GM23338 (cell line): ENCODE results near the gene SLC12A6. TPM values are rescaled to one million over a fixed set of nuclear protein-coding genes. Genes with fewer than 3 reads are reported as not detected.

Source experiments
- ATAC-seq: fragments of 200-7000 bp; cut with Tn5 transposase; 3 replicates; pipeline ENCODE4 v1.9.1; 2020
- DNase-seq: peaks from one replicate; pipeline ENCODE4 v3.0.0-alpha.2; 2015; ENCODE audit warnings: low spot score
- H2AFZ ChIP-seq: fragments of 200-600 bp; sonication (generic); 2 replicates; pipeline ENCODE4 v1.8.0; 2016; ENCODE audit warnings: antibody characterized with exemption, mild to moderate bottlenecking, moderate library complexity
- H3F3A ChIP-seq: fragments of 200-600 bp; sonication (generic); replicated peaks from 2 replicates; pipeline ENCODE4 v1.8.0; 2017; ENCODE audit warnings: antibody characterized with exemption, mixed run types, low read depth
- H3K27ac ChIP-seq: fragments of 200-600 bp; sonication (generic); 2 replicates; pipeline ENCODE4 v1.6.1; 2016; ENCODE audit warnings: low read depth
- H3K27me3 ChIP-seq: fragments of 200-600 bp; sonication (generic); 2 replicates; pipeline ENCODE4 v1.8.0; 2016; ENCODE audit warnings: mild to moderate bottlenecking, mixed run types, moderate library complexity; ENCODE audit not compliant: insufficient read depth
- H3K36me3 ChIP-seq: fragments of 200-600 bp; sonication (generic); 2 replicates; pipeline ENCODE4 v1.8.0; 2016; ENCODE audit warnings: mild to moderate bottlenecking; ENCODE audit not compliant: insufficient read depth
- H3K4me1 ChIP-seq: fragments of 200-600 bp; sonication (generic); 2 replicates; pipeline ENCODE4 v1.8.0; 2016; ENCODE audit warnings: mild to moderate bottlenecking, moderate library complexity; ENCODE audit not compliant: insufficient read depth
- H3K4me2 ChIP-seq: fragments of 200-600 bp; sonication (generic); 2 replicates; pipeline ENCODE4 v1.7.1; 2017; ENCODE audit warnings: mixed run types
- H3K4me3 ChIP-seq: fragments of 200-600 bp; sonication (generic); 2 replicates; pipeline ENCODE4 v1.6.1; 2016; ENCODE audit warnings: mixed run types
- H3K79me2 ChIP-seq: fragments of 200-600 bp; sonication (generic); replicated peaks from 2 replicates; pipeline ENCODE4 v1.8.0; 2017; ENCODE audit warnings: mild to moderate bottlenecking; ENCODE audit not compliant: insufficient read depth
- H3K9me2 ChIP-seq: fragments of 200-600 bp; sonication (generic); 2 replicates; pipeline ENCODE4 v1.8.0; 2017; ENCODE audit not compliant: insufficient read depth
- H4K20me1 ChIP-seq: fragments of 200-600 bp; sonication (generic); replicated peaks from 2 replicates; pipeline ENCODE4 v1.8.0; 2017; ENCODE audit warnings: mild to moderate bottlenecking; ENCODE audit not compliant: insufficient read depth
- H3K27ac Mint-ChIP-seq: 2 replicates; pipeline ENCODE4 v1.8.0; 2020; ENCODE audit warnings: inconsistent platforms, mild to moderate bottlenecking, moderate library complexity, mixed read lengths
- H3K27me3 Mint-ChIP-seq: 3 replicates; pipeline ENCODE4 v1.8.0; 2022; ENCODE audit warnings: low read depth, mild to moderate bottlenecking, moderate library complexity, mixed read lengths, inconsistent platforms; ENCODE audit not compliant: insufficient read depth, poor library complexity
- H3K36me3 Mint-ChIP-seq: 3 replicates; pipeline ENCODE4 v1.8.0; 2021; ENCODE audit warnings: low read depth, mild to moderate bottlenecking, inconsistent platforms, moderate library complexity, mixed read lengths
- H3K4me1 Mint-ChIP-seq: 3 replicates; pipeline ENCODE4 v1.8.0; 2020; ENCODE audit warnings: mild to moderate bottlenecking, inconsistent platforms, mixed read lengths
- H3K4me3 Mint-ChIP-seq: 3 replicates; pipeline ENCODE4 v1.8.0; 2021; ENCODE audit warnings: moderate library complexity, mild to moderate bottlenecking, inconsistent platforms, mixed read lengths
- H3K9me3 Mint-ChIP-seq: 3 replicates; pipeline ENCODE4 v1.8.0; 2020; ENCODE audit warnings: moderate library complexity, mild to moderate bottlenecking, inconsistent platforms, mixed read lengths
- CREB1 ChIP-seq: fragments of 250-450 bp; sonication (Bioruptor Pico); IDR thresholded peaks from 2 replicates; pipeline ENCODE4 v1.5.0; 2020; ENCODE audit warnings: low read depth, mild to moderate bottlenecking, moderate library complexity
- EZH2 ChIP-seq: fragments of 200-600 bp; sonication (generic); IDR thresholded peaks from one replicate; pipeline ENCODE4 v1.8.0; 2017; ENCODE audit warnings: antibody characterized with exemption, mild to moderate bottlenecking, low read depth; ENCODE audit not compliant: unreplicated experiment
- EZH2phosphoT487 ChIP-seq: fragments of 200-600 bp; sonication (generic); IDR thresholded peaks from one replicate; pipeline ENCODE4 v1.8.1; 2018; ENCODE audit warnings: antibody characterized with exemption; ENCODE audit not compliant: unreplicated experiment
- JUNB ChIP-seq: IDR thresholded peaks from one replicate; pipeline ENCODE4 v1.6.1; 2016; ENCODE audit warnings: antibody characterized with exemption; ENCODE audit not compliant: unreplicated experiment
- NANOG ChIP-seq: IDR thresholded peaks from 2 replicates; pipeline ENCODE4 v1.6.1; 2016; ENCODE audit warnings: antibody characterized with exemption, borderline replicate concordance
- POLR2AphosphoS5 ChIP-seq: IDR thresholded peaks from 2 replicates; pipeline ENCODE4 v1.6.1; 2016; ENCODE audit warnings: antibody characterized with exemption, low read depth
- REST ChIP-seq: IDR thresholded peaks from one replicate; pipeline ENCODE4 v1.6.1; 2018; ENCODE audit warnings: antibody characterized with exemption; ENCODE audit not compliant: unreplicated experiment
- STAT1 ChIP-seq: IDR thresholded peaks from one replicate; pipeline ENCODE4 v1.6.1; 2016; ENCODE audit warnings: antibody characterized with exemption; ENCODE audit not compliant: unreplicated experiment
- ZNF114 ChIP-seq: fragments of 250-450 bp; sonication (Bioruptor Pico); IDR thresholded peaks from 2 replicates; pipeline ENCODE4 v1.5.0; 2020; ENCODE audit warnings: mild to moderate bottlenecking, moderate library complexity
- ZNF331 ChIP-seq: fragments of 250-450 bp; sonication (Bioruptor Pico); IDR thresholded peaks from 2 replicates; pipeline ENCODE4 v1.5.0; 2020; ENCODE audit warnings: low read depth, mild to moderate bottlenecking, moderate library complexity
- ZNF462 ChIP-seq: fragments of 250-450 bp; sonication (Bioruptor Pico); IDR thresholded peaks from 2 replicates; pipeline ENCODE4 v1.5.0; 2020; ENCODE audit warnings: mild to moderate bottlenecking, moderate library complexity
- polyA plus RNA-seq: library from polyadenylated mRNA; unstranded; fragments of >200 nt; fragmentation: Nextera tagmentation; extraction: Ambion mirVana; gene quantifications from 2 replicates; pipeline ENCODE4 v1.2.1, GENCODE V29; 2016
- total RNA-seq: library from RNA; depleted of rRNA; stranded (reverse); fragments of >200 nt; shearing (Covaris generic); gene quantifications from 2 replicates; pipeline ENCODE4 v1.2.3, GENCODE V29; 2014
- TF ChIP-seq, protein P1 (sequence below), 2 experiments: fragments of 200-600 bp in 1 of 2; sonication (generic) in 1 of 2; conservative IDR thresholded peaks; 2 replicates each; pipeline versions ENCODE4 v1.5.1 to v1.6.1; 2016 to 2017; ENCODE audit warnings: antibody characterized with exemption in 2 of 2, low read depth in 2 of 2, mild to moderate bottlenecking in 2 of 2, moderate library complexity in 1 of 2

Gene SLC12A6
- total and polyA plus RNA-seq, 2 experiments from 2014 or later = 2.4 to 14.1 TPM

GRCh38 chr15:34327906-34328305 lies 9.7 kb downstream of the SLC12A6 start:
- H2AFZ ChIP-seq = no peak overlapping the region
- no peaks in the 10 kb centered on the region for H3K4me1 ChIP-seq
- Mint-ChIP-seq H3K4me1 (no peaks in the 10 kb centered on the region), H3K36me3 (peaks cover 2% of the 10 kb centered on the region; the same call in 2 of the 3 replicates), H3K4me3 (no peak overlapping the region), H3K27ac (no peak overlapping the region), H3K27me3 (no peaks in the 10 kb centered on the region), H3K9me3 (peaks cover 3% of the 10 kb centered on the region; the same call in 1 of the 3 replicates)
- no peaks in the 10 kb centered on the region for H3K9me2 ChIP-seq
- H3F3A ChIP-seq = no peaks in the 10 kb centered on the region
- no peak for TF ChIP-seq ZNF331 (CRISPR knock-in tag)
- TF ChIP-seq REST = no peak
- TF ChIP-seq ZNF114 (CRISPR knock-in tag) = no peak
- TF ChIP-seq EZH2 = no peak
- TF ChIP-seq, protein P1, sequence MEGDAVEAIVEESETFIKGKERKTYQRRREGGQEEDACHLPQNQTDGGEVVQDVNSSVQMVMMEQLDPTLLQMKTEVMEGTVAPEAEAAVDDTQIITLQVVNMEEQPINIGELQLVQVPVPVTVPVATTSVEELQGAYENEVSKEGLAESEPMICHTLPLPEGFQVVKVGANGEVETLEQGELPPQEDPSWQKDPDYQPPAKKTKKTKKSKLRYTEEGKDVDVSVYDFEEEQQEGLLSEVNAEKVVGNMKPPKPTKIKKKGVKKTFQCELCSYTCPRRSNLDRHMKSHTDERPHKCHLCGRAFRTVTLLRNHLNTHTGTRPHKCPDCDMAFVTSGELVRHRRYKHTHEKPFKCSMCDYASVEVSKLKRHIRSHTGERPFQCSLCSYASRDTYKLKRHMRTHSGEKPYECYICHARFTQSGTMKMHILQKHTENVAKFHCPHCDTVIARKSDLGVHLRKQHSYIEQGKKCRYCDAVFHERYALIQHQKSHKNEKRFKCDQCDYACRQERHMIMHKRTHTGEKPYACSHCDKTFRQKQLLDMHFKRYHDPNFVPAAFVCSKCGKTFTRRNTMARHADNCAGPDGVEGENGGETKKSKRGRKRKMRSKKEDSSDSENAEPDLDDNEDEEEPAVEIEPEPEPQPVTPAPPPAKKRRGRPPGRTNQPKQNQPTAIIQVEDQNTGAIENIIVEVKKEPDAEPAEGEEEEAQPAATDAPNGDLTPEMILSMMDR (conservative IDR thresholded peaks at IDR 0.05; ENCODE audit: low read depth in 2 of 2) = no peak
- no peak for TF ChIP-seq CREB1 (CRISPR knock-in tag)
- TF ChIP-seq JUNB = no peak
- no peak for TF ChIP-seq ZNF462
- TF ChIP-seq POLR2AphosphoS5 = no peak
- no peak for TF ChIP-seq NANOG
- TF ChIP-seq EZH2phosphoT487 = no peak
- no peak for TF ChIP-seq STAT1
- no peaks in the 10 kb centered on the region; the same call in 1 of the 2 replicates for H4K20me1 ChIP-seq
- no peak for DNase-seq
- ATAC-seq = no peak
- no peaks in the 10 kb centered on the region for H3K27me3 ChIP-seq
- no peaks in the 10 kb centered on the region for H3K36me3 ChIP-seq
- no peak overlapping the region for H3K4me3 ChIP-seq
- no peak overlapping the region for H3K27ac ChIP-seq
- no peaks in the 10 kb centered on the region for H3K79me2 ChIP-seq
- H3K4me2 ChIP-seq = no peak overlapping the region
